Neural cell (in vitro differentiated cells): ENCODE data around the gene ISL2. TPM values are rescaled to one million over a fixed set of nuclear protein-coding genes. Genes with fewer than 3 reads are reported as not detected.

Experiments
- H2AFZ ChIP-seq: fragments of 200-600, 300-800 bp; sonication (generic), shearing (Covaris generic); 2 replicates; pipeline ENCODE4 v1.6.0; 2014; ENCODE audit warnings: low read depth, mild to moderate bottlenecking, antibody characterized with exemption, low read length, moderate library complexity
- H3F3A ChIP-seq: fragments of 200-600 bp; shearing (Covaris generic); 2 replicates; pipeline ENCODE4 v1.6.1; 2016; ENCODE audit warnings: mild to moderate bottlenecking, moderate library complexity, mixed read lengths, antibody characterized with exemption, low read length; ENCODE audit not compliant: insufficient read depth, poor library complexity, severe bottlenecking
- H3K27ac ChIP-seq: fragments of 200-600, 300-800 bp; sonication (generic), shearing (Covaris generic); 2 replicates; pipeline ENCODE4 v1.5.1; 2014; ENCODE audit warnings: mild to moderate bottlenecking, low read length, moderate library complexity
- H3K27me3 ChIP-seq: fragments of 300-800, 200-600 bp; sonication (generic), shearing (Covaris generic); 2 replicates; pipeline ENCODE4 v1.6.0; 2014; ENCODE audit warnings: mild to moderate bottlenecking, low read depth, low read length, moderate library complexity; ENCODE audit not compliant: insufficient read depth
- H3K36me3 ChIP-seq: fragments of 300-800, 200-600 bp; sonication (generic), shearing (Covaris generic); 2 replicates; pipeline ENCODE4 v1.5.1; 2014; ENCODE audit warnings: mild to moderate bottlenecking, antibody characterized with exemption, low read length, moderate library complexity; ENCODE audit not compliant: insufficient read depth
- H3K4me2 ChIP-seq: fragments of 300-800, 200-600 bp; sonication (generic), shearing (Covaris generic); 2 replicates; pipeline ENCODE4 v1.6.0; 2014; ENCODE audit warnings: mild to moderate bottlenecking, low read length
- H3K4me3 ChIP-seq: fragments of 300-800, 200-600 bp; sonication (generic), shearing (Covaris generic); 2 replicates; pipeline ENCODE4 v1.5.1; 2014; ENCODE audit warnings: mild to moderate bottlenecking, low read length, moderate library complexity
- H3K79me2 ChIP-seq: fragments of 200-600 bp; shearing (Covaris generic); replicated peaks from 2 replicates; pipeline ENCODE4 v1.6.0; 2014; ENCODE audit warnings: mild to moderate bottlenecking, low read length, moderate library complexity; ENCODE audit not compliant: insufficient read depth
- H3K9ac ChIP-seq: fragments of 300-800, 200-600 bp; sonication (generic), shearing (Covaris generic); 2 replicates; pipeline ENCODE4 v1.6.1; 2016; ENCODE audit warnings: mild to moderate bottlenecking, low read length, mixed read lengths
- H3K9me2 ChIP-seq: fragments of 200-600 bp; shearing (Covaris generic); 2 replicates; pipeline ENCODE4 v1.6.1; 2016; ENCODE audit warnings: mild to moderate bottlenecking, low read length, mixed read lengths; ENCODE audit not compliant: insufficient read depth
- H3K9me3 ChIP-seq: fragments of 200-600, 300-800 bp; sonication (generic), shearing (Covaris generic); 2 replicates; pipeline ENCODE4 v1.6.1; 2016; ENCODE audit warnings: mild to moderate bottlenecking, mixed run types, low read length, moderate library complexity, mixed read lengths
- H4K20me1 ChIP-seq: fragments of 200-600 bp; shearing (Covaris generic); 2 replicates; pipeline ENCODE4 v1.6.1; 2016; ENCODE audit warnings: mild to moderate bottlenecking, mixed run types; ENCODE audit not compliant: insufficient read depth
- EP300 ChIP-seq: fragments of 450-650 bp; conservative IDR thresholded peaks from 2 replicates; pipeline ENCODE4 v1.6.1; 2014; ENCODE audit warnings: antibody characterized with exemption, mild to moderate bottlenecking, moderate library complexity; ENCODE audit not compliant: poor library complexity, severe bottlenecking
- EZH2 ChIP-seq: fragments of 200-600, 300-800 bp; shearing (Covaris generic), sonication (generic); IDR thresholded peaks from 2 replicates; pipeline ENCODE4 v1.6.1; 2014; ENCODE audit warnings: antibody characterized with exemption, low read length, borderline replicate concordance, mild to moderate bottlenecking; ENCODE audit not compliant: insufficient read depth, poor library complexity, severe bottlenecking
- MXI1 ChIP-seq: fragments of 450-650 bp; conservative IDR thresholded peaks from 2 replicates; pipeline ENCODE4 v1.6.1; 2014; ENCODE audit warnings: antibody characterized with exemption, mild to moderate bottlenecking; ENCODE audit not compliant: poor library complexity, severe bottlenecking
- POLR2AphosphoS5 ChIP-seq: IDR thresholded peaks from 2 replicates; pipeline ENCODE4 v1.6.1; 2012
- RAD21 ChIP-seq: fragments of 450-650 bp; conservative IDR thresholded peaks from 2 replicates; pipeline ENCODE4 v1.6.1; 2014; ENCODE audit warnings: antibody characterized with exemption, mild to moderate bottlenecking, moderate library complexity
- SMC3 ChIP-seq: fragments of 450-650 bp; conservative IDR thresholded peaks from 2 replicates; pipeline ENCODE4 v1.6.1; 2014; ENCODE audit warnings: antibody characterized with exemption, mild to moderate bottlenecking, moderate library complexity; ENCODE audit not compliant: poor library complexity
- TAF1 ChIP-seq: IDR thresholded peaks from 2 replicates; pipeline ENCODE4 v1.6.1; 2012; ENCODE audit warnings: low read depth
- polyA plus RNA-seq: library from polyadenylated mRNA; depleted of rRNA; stranded (reverse); fragments of >200 nt; gene quantifications from 2 replicates; pipeline ENCODE4 v1.2.3, GENCODE V29; 2014
- TF ChIP-seq, protein P1 (sequence below): fragments of 450-650 bp; IDR thresholded peaks from 2 replicates; pipeline ENCODE4 v1.5.1; 2014; ENCODE audit warnings: antibody characterized with exemption, mild to moderate bottlenecking, moderate library complexity; ENCODE audit not compliant: poor library complexity, severe bottlenecking
- TF ChIP-seq, protein P2 (sequence below): IDR thresholded peaks from 2 replicates; pipeline ENCODE4 v1.6.1; 2012; ENCODE audit warnings: borderline replicate concordance

Gene ISL2
- polyA plus RNA-seq, 1 donor from 2014 or later: not detected

GRCh38 chr15:76345880-76346668, 9.5 kb downstream of the ISL2 start:
- peaks cover 87% of the 10 kb centered on the region for H3K27me3 ChIP-seq
- TF ChIP-seq SMC3 (no peak), RAD21 (no peak), MXI1 (no peak), EP300 (no peak), POLR2AphosphoS5 (no peak), EZH2 (no peak), TAF1 (no peak)
- TF ChIP-seq, protein P1, sequence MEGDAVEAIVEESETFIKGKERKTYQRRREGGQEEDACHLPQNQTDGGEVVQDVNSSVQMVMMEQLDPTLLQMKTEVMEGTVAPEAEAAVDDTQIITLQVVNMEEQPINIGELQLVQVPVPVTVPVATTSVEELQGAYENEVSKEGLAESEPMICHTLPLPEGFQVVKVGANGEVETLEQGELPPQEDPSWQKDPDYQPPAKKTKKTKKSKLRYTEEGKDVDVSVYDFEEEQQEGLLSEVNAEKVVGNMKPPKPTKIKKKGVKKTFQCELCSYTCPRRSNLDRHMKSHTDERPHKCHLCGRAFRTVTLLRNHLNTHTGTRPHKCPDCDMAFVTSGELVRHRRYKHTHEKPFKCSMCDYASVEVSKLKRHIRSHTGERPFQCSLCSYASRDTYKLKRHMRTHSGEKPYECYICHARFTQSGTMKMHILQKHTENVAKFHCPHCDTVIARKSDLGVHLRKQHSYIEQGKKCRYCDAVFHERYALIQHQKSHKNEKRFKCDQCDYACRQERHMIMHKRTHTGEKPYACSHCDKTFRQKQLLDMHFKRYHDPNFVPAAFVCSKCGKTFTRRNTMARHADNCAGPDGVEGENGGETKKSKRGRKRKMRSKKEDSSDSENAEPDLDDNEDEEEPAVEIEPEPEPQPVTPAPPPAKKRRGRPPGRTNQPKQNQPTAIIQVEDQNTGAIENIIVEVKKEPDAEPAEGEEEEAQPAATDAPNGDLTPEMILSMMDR: no peak
- TF ChIP-seq, protein P2, sequence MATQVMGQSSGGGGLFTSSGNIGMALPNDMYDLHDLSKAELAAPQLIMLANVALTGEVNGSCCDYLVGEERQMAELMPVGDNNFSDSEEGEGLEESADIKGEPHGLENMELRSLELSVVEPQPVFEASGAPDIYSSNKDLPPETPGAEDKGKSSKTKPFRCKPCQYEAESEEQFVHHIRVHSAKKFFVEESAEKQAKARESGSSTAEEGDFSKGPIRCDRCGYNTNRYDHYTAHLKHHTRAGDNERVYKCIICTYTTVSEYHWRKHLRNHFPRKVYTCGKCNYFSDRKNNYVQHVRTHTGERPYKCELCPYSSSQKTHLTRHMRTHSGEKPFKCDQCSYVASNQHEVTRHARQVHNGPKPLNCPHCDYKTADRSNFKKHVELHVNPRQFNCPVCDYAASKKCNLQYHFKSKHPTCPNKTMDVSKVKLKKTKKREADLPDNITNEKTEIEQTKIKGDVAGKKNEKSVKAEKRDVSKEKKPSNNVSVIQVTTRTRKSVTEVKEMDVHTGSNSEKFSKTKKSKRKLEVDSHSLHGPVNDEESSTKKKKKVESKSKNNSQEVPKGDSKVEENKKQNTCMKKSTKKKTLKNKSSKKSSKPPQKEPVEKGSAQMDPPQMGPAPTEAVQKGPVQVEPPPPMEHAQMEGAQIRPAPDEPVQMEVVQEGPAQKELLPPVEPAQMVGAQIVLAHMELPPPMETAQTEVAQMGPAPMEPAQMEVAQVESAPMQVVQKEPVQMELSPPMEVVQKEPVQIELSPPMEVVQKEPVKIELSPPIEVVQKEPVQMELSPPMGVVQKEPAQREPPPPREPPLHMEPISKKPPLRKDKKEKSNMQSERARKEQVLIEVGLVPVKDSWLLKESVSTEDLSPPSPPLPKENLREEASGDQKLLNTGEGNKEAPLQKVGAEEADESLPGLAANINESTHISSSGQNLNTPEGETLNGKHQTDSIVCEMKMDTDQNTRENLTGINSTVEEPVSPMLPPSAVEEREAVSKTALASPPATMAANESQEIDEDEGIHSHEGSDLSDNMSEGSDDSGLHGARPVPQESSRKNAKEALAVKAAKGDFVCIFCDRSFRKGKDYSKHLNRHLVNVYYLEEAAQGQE: no peak
- no peak overlapping the region for H3K27ac ChIP-seq
- H3K9me2 ChIP-seq: no peaks in the 10 kb centered on the region
- no peaks in the 10 kb centered on the region for H4K20me1 ChIP-seq
- H3K9ac ChIP-seq: no peak overlapping the region
- H2AFZ ChIP-seq: no peak overlapping the region
- no peaks in the 10 kb centered on the region for H3K9me3 ChIP-seq
- peak overlapping the region; percentile 21 for H3K4me3 ChIP-seq
- H3K4me2 ChIP-seq: no peak overlapping the region
- no peaks in the 10 kb centered on the region for H3K79me2 ChIP-seq
- no peaks in the 10 kb centered on the region for H3K36me3 ChIP-seq
- no peaks in the 10 kb centered on the region for H3F3A ChIP-seq

DNA sequence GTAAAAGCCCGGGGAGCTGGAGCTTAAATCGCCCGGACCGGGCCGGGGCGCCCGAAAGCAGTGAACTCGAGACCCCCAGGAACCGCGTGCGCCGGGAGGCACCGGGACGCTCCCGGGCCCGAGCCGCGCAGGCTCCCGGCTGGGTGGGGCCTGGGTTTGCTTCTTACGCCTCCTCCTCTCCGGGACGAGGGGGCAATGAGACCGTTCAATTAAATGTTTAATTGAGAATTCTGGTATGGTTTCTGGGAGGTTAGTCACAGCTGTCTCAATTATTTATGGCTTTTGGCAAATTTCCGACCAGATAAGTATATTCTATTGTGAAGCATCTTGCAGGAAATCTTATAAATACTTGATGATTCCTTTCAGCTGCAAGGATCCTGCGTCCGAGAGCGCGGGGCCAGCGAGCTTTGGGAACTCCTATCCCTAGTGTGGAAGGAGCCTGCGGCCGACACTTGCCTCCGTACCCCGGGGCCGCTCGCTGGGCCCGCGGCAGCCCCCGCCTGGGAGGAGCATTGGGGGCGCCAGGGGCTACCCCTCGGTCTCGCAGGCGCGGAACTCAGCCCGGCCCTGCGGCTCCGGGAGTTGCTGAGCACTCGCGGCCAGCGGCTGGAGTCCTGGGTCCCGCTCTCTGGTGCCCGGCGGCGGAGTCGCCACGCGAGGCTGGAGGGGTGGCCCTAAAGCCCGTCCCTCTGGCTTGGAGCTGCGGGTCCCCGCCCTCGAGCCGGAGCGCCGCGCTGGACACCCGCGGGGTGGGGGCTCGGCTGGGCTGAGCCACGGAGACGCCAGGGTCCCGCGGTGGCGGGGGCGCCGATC, 10.3 kb downstream of the ISL2 start:
- no peaks in the 10 kb centered on the region for H3K9me2 ChIP-seq
- no peak overlapping the region for H2AFZ ChIP-seq
- peak overlapping the region; percentile 21 for H3K4me3 ChIP-seq
- no peak overlapping the region for H3K27ac ChIP-seq
- H3K9me3 ChIP-seq: no peaks in the 10 kb centered on the region
- no peaks in the 10 kb centered on the region for H3F3A ChIP-seq
- H4K20me1 ChIP-seq: no peaks in the 10 kb centered on the region
- TF ChIP-seq EZH2 (no peak), EP300 (no peak), RAD21 (no peak), POLR2AphosphoS5 (no peak), SMC3 (no peak)
- TF ChIP-seq, protein P2: no peak
- TF ChIP-seq, protein P1: no peak
- no peaks in the 10 kb centered on the region for H3K79me2 ChIP-seq
- peaks cover 79% of the 10 kb centered on the region for H3K27me3 ChIP-seq
- no peak overlapping the region for H3K9ac ChIP-seq
- no peaks in the 10 kb centered on the region for H3K36me3 ChIP-seq
- no peak overlapping the region for H3K4me2 ChIP-seq
